ENCODE results near the gene FHIT. TPM values are rescaled to one million over a fixed set of nuclear protein-coding genes. Genes with fewer than 3 reads are reported as not detected.

The FHIT gene
- total RNA-seq, 1 donor, result 2.2 TPM

- no peak for DNase-seq (ENCODE audit: low read depth)
- H3K4me3 ChIP-seq (ENCODE audit: low read depth, low read length), result no peak overlapping the region
- TF ChIP-seq, protein P1, sequence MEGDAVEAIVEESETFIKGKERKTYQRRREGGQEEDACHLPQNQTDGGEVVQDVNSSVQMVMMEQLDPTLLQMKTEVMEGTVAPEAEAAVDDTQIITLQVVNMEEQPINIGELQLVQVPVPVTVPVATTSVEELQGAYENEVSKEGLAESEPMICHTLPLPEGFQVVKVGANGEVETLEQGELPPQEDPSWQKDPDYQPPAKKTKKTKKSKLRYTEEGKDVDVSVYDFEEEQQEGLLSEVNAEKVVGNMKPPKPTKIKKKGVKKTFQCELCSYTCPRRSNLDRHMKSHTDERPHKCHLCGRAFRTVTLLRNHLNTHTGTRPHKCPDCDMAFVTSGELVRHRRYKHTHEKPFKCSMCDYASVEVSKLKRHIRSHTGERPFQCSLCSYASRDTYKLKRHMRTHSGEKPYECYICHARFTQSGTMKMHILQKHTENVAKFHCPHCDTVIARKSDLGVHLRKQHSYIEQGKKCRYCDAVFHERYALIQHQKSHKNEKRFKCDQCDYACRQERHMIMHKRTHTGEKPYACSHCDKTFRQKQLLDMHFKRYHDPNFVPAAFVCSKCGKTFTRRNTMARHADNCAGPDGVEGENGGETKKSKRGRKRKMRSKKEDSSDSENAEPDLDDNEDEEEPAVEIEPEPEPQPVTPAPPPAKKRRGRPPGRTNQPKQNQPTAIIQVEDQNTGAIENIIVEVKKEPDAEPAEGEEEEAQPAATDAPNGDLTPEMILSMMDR (IDR thresholded peaks at IDR 0.05; ENCODE audit: insufficient read depth, low read depth, low read length), result no peak
Measured at GRCh38 chr3:60803216-60804173, 447.8 kb downstream of the FHIT start.

GRCh38 chr3:60801307-60801706, 449.9 kb downstream of the FHIT start:
- DNase-seq (ENCODE audit: low read depth), result no peak
- TF ChIP-seq, protein P1 (IDR thresholded peaks at IDR 0.05; ENCODE audit: insufficient read depth, low read depth, low read length), result no peak
- H3K4me3 ChIP-seq (ENCODE audit: low read depth, low read length), result no peak overlapping the region

DNA sequence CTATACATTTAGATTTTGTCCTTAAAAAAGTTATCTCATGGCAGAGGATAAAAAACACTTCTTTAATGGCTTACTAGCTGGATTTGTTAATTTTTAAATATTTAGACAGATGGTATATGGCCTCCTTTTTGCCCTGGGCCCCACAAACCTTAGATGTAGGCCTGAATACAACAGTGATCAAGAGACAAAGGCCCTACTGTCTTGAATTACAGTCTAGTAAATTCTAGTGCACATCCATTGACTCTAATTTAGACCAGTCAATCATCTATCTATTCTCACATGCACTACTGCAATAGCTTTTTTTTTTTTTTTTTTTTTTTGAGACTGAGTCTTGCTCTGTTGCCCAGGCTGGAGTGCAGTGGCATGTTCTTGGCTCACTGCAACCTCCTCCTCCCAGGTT, 452.8 kb downstream of the FHIT start:
- TF ChIP-seq, protein P1 (IDR thresholded peaks at IDR 0.05; ENCODE audit: insufficient read depth, low read depth, low read length), result no peak
- H3K4me3 ChIP-seq (ENCODE audit: low read depth, low read length), result no peak overlapping the region
- DNase-seq (ENCODE audit: low read depth), result no peak

DNA sequence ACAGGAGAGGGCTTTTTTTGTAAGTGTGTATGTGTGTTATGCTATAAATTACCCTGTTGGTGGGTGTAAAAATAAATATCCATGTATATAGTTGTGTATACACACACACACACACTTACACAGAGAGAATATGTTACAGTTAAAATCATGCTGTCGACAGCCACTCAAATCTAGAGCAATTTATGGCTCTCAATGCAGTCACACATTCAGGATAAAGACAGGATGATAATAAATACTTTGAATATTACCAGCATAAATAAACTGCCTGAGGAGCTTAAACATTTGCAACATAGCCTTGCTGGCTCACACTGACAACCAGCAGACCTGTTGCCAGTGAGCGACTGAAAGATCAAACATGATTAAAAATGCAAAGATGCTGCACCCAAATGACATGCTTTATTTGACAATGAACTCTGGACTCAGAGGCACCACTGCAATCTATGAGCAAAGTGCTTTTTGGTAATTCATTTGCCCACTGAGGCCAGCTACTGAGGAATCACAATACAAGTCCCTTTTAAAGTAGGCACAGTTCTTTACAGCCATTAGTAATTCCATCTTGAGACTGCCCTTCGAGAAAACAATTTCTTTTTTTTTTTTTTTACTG, 458.9 kb downstream of the FHIT start:
- DNase-seq (ENCODE audit: low read depth), result no peak
- TF ChIP-seq, protein P1 (IDR thresholded peaks at IDR 0.05; ENCODE audit: insufficient read depth, low read depth, low read length), result no peak
- H3K4me3 ChIP-seq (ENCODE audit: low read depth, low read length), result no peak overlapping the region

DNA sequence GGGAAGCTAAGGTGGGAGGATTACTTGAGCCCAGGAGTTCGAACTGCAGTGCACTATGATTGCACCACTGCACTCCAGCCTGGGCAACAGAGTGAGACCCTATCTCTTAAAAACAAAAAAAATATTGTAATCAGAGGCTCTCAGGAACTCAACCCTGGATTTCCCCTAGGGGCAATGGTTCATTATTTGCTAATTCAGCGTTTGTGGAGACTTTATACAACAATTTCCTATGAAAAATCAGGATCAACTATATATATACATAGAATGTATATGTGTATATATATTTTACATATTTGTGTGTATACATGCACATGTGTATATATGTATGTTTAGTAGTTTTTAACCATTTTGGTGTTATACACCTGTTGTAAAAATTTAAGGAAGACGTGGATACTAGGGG, 463.1 kb downstream of the FHIT start:
- TF ChIP-seq, protein P1 (IDR thresholded peaks at IDR 0.05; ENCODE audit: insufficient read depth, low read depth, low read length), result no peak
- no peak for DNase-seq (ENCODE audit: low read depth)
- no peak overlapping the region for H3K4me3 ChIP-seq (ENCODE audit: low read depth, low read length)

- DNase-seq (ENCODE audit: low read depth), result no peak
- H3K4me3 ChIP-seq (ENCODE audit: low read depth, low read length), result no peak overlapping the region
- TF ChIP-seq, protein P1 (IDR thresholded peaks at IDR 0.05; ENCODE audit: insufficient read depth, low read depth, low read length), result no peak
Measured at GRCh38 chr3:60781935-60782334, 469.3 kb downstream of the FHIT start.

All from fibroblast of villous mesenchyme (primary cell).